Measurements from ENCODE around the gene RNLS.
"Not testable (repeated sequence)": the region's sequence is repeated elsewhere in the genome, so short reads cannot be mapped to it uniquely, and the experiment has no call there.

Gene RNLS

GRCh38 chr10:88386821-88387773, 196.0 kb downstream of the RNLS start:
- DNase-seq (ENCODE audit: low read depth), result no peak

- DNase-seq (ENCODE audit: low read depth), result no peak
Observed at GRCh38 chr10:88386204-88386788, 196.8 kb downstream of the RNLS start.

- no peak for DNase-seq (ENCODE audit: low read depth)
Observed at GRCh38 chr10:88385601-88386203, 197.4 kb downstream of the RNLS start.

- no peak for DNase-seq (ENCODE audit: low read depth)
Observed at GRCh38 chr10:88383276-88383675, 199.8 kb downstream of the RNLS start.

- no peak for DNase-seq (ENCODE audit: low read depth)
Observed at GRCh38 chr10:88382699-88383098, 200.4 kb downstream of the RNLS start.

GRCh38 chr10:88379575-88379974, 203.5 kb downstream of the RNLS start:
- no peak for DNase-seq (ENCODE audit: low read depth)

GRCh38 chr10:88377510-88377909, 205.6 kb downstream of the RNLS start:
- DNase-seq (ENCODE audit: low read depth), result no peak

GRCh38 chr10:88374392-88375175, 208.5 kb downstream of the RNLS start:
- no peak for DNase-seq (ENCODE audit: low read depth)

GRCh38 chr10:88372881-88373592, 210.1 kb downstream of the RNLS start:
- no peak for DNase-seq (ENCODE audit: low read depth)

GRCh38 chr10:88372051-88372715, 210.9 kb downstream of the RNLS start:
- DNase-seq (ENCODE audit: low read depth), result no peak

- DNase-seq (ENCODE audit: low read depth), result no peak
Observed at GRCh38 chr10:88370713-88371112, 212.4 kb downstream of the RNLS start.

- DNase-seq (ENCODE audit: low read depth), result no peak
Observed at GRCh38 chr10:88366772-88367171, 216.3 kb downstream of the RNLS start.

- DNase-seq (ENCODE audit: low read depth), result no peak
Observed at GRCh38 chr10:88361995-88362807, 220.9 kb downstream of the RNLS start.

GRCh38 chr10:88361494-88361893, 221.6 kb downstream of the RNLS start:
- DNase-seq (ENCODE audit: low read depth), result no peak

- DNase-seq (ENCODE audit: low read depth), result not testable (repeated sequence)
Observed at GRCh38 chr10:88355750-88356149, 227.4 kb downstream of the RNLS start.

GRCh38 chr10:88347597-88348304, 235.4 kb downstream of the RNLS start:
- DNase-seq (ENCODE audit: low read depth), result no peak

- no peak for DNase-seq (ENCODE audit: low read depth)
Observed at GRCh38 chr10:88347022-88347421, 236.1 kb downstream of the RNLS start.

- no peak for DNase-seq (ENCODE audit: low read depth)
Observed at GRCh38 chr10:88346144-88346977, 236.8 kb downstream of the RNLS start.
